Type B pancreatic cell (in vitro differentiated cells): ENCODE measurements around the gene CCL2. TPM values are rescaled to one million over a fixed set of nuclear protein-coding genes. Genes with fewer than 3 reads are reported as not detected.

ENCODE experiments used
- DNase-seq: peaks from one replicate; pipeline ENCODE4 v3.0.0; 2021; ENCODE audit warnings: mixed read lengths; ENCODE audit not compliant: unreplicated experiment; ENCODE audit errors: extremely low spot score
- H3K27ac Mint-ChIP-seq: 2 replicates; pipeline ENCODE4 v1.8.0; 2021; ENCODE audit warnings: mild to moderate bottlenecking, mixed read lengths
- H3K27me3 Mint-ChIP-seq: 2 replicates; pipeline ENCODE4 v1.8.0; 2021; ENCODE audit warnings: mixed read lengths
- H3K36me3 Mint-ChIP-seq: 2 replicates; pipeline ENCODE4 v1.8.0; 2021; ENCODE audit warnings: mixed read lengths
- H3K4me1 Mint-ChIP-seq: one replicate; pipeline ENCODE4 v1.8.0; 2021; ENCODE audit warnings: mixed read lengths; ENCODE audit not compliant: unreplicated experiment
- H3K4me3 Mint-ChIP-seq: 2 replicates; pipeline ENCODE4 v1.8.0; 2021; ENCODE audit warnings: mild to moderate bottlenecking, mixed read lengths
- H3K9me3 Mint-ChIP-seq: 2 replicates; pipeline ENCODE4 v1.8.0; 2021; ENCODE audit warnings: mixed read lengths
- long read RNA-seq: library from polyadenylated mRNA; unstranded; transcript quantifications from one replicate; pipeline ENCODE4 v2.0.0, GENCODE V29; 2020
- total RNA-seq: library from RNA; stranded (reverse); gene quantifications from 2 replicates; pipeline ENCODE4 v1.2.1, GENCODE V29; 2021; ENCODE audit warnings: low replicate concordance
- TF ChIP-seq, protein P1 (sequence below): fragments of 200-600 bp; sonication (generic); conservative IDR thresholded peaks from 2 replicates; pipeline ENCODE4 v1.5.0; 2021; ENCODE audit warnings: antibody characterized with exemption, mild to moderate bottlenecking

The CCL2 gene
- total RNA-seq = 3.4 and 20.0 TPM in 2 replicates
- long read RNA-seq, partial matches to known transcripts = 0 of 1 reads
- long read RNA-seq, other reads (novel, unspliced or antisense) = 0 of 1 reads

DNA sequence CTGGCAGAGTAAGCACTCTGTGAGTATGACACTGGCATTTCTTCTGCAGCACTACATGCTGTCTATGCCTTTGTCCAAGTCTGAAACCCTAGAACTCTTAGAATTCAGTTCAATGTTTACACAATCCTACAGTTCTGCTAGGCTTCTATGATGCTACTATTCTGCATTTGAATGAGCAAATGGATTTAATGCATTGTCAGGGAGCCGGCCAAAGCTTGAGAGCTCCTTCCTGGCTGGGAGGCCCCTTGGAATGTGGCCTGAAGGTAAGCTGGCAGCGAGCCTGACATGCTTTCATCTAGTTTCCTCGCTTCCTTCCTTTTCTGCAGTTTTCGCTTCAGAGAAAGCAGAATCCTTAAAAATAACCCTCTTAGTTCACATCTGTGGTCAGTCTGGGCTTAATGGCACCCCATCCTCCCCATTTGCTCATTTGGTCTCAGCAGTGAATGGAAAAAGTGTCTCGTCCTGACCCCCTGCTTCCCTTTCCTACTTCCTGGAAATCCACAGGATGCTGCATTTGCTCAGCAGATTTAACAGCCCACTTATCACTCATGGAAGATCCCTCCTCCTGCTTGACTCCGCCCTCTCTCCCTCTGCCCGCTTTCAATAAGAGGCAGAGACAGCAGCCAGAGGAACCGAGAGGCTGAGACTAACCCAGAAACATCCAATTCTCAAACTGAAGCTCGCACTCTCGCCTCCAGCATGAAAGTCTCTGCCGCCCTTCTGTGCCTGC is at the start of gene CCL2:
Gene CCL2, plus strand, starts transcription at position 635 of the 730 bp plus-strand sequence. Its CDS starts 65 bp downstream, at position 700.
- TF ChIP-seq, protein P1, sequence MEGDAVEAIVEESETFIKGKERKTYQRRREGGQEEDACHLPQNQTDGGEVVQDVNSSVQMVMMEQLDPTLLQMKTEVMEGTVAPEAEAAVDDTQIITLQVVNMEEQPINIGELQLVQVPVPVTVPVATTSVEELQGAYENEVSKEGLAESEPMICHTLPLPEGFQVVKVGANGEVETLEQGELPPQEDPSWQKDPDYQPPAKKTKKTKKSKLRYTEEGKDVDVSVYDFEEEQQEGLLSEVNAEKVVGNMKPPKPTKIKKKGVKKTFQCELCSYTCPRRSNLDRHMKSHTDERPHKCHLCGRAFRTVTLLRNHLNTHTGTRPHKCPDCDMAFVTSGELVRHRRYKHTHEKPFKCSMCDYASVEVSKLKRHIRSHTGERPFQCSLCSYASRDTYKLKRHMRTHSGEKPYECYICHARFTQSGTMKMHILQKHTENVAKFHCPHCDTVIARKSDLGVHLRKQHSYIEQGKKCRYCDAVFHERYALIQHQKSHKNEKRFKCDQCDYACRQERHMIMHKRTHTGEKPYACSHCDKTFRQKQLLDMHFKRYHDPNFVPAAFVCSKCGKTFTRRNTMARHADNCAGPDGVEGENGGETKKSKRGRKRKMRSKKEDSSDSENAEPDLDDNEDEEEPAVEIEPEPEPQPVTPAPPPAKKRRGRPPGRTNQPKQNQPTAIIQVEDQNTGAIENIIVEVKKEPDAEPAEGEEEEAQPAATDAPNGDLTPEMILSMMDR = no peak
- Mint-ChIP-seq H3K36me3 (no peaks in the 10 kb centered on the region), H3K4me1 (peaks cover 30% of the 10 kb centered on the region), H3K27ac (peak within 1 kb of the TSS; percentile 66), H3K27me3 (peaks cover 16% of the 10 kb centered on the region), H3K4me3 (peak within 1 kb of the TSS; percentile 82), H3K9me3 (no peaks in the 10 kb centered on the region)
- no peak for DNase-seq

DNA sequence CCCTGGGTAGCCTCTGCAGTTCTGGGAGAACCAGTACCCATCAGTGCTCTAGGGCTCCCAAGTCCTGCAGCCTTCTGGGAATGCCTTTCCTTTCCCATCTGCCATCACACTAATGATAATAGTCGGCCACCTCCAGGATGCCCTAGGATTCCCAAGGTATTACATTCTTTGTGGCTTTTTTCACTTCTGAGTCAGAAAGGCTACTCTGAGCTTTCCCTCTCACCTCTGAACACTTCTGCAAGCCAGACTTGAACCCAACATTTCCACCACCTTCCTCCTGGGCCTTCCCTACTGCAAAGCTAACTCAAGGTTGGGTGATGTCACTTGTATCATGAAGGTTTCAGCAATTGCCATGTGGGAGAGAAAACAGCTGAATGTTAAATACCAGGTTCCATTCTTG is 49.7 kb upstream of the CCL2 start:
- H3K4me1 Mint-ChIP-seq = peaks cover 4% of the 10 kb centered on the region
- TF ChIP-seq, protein P1 = no peak
- no peak for DNase-seq
- H3K27ac Mint-ChIP-seq = no peak overlapping the region
- H3K9me3 Mint-ChIP-seq = peaks cover 5% of the 10 kb centered on the region
- no peaks in the 10 kb centered on the region for H3K36me3 Mint-ChIP-seq
- H3K4me3 Mint-ChIP-seq = no peak overlapping the region
- H3K27me3 Mint-ChIP-seq = peaks cover 18% of the 10 kb centered on the region

DNA sequence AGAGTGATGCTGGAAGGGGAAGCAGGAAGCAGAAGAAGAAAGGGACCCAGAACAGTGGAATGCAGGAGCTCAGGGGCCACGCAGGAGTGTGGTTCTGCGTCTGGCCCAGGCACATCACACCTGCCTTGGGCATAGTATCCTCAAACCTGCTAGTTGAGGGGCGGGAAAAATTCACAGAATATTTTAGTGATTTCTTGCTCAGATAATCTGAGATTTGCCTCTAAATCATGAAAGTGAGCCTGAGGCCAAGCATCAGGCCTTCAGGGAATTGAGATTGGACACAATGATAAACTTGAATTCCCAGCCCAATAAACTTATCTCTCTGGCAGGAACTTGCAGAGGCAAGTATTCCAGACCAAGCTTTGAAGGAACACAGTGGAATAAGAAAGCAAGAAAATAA is 48.5 kb upstream of the CCL2 start:
- peaks cover 4% of the 10 kb centered on the region for H3K4me1 Mint-ChIP-seq
- H3K27me3 Mint-ChIP-seq = peaks cover 11% of the 10 kb centered on the region
- no peaks in the 10 kb centered on the region for H3K36me3 Mint-ChIP-seq
- DNase-seq = no peak
- H3K27ac Mint-ChIP-seq = no peak overlapping the region
- no peak overlapping the region for H3K4me3 Mint-ChIP-seq
- TF ChIP-seq, protein P1 = no peak
- peaks cover 5% of the 10 kb centered on the region for H3K9me3 Mint-ChIP-seq

DNA sequence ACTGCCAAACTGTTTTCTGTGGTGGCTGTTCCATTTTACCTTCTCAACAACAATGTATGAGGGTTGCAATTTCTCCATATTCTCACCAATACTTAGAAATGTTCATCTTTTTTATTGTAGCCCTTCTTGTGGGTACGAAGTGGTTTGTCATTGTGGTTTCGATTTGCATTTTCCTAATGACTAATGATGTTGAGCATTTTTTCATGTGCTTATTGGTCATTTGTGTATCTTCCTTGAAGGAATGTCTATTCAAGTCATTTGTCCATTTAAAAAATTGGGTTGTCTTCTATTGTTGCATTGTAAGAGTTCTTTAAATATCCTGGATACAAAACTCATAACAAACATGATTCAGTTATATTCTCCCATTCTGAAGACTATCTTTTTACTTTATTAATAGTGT is 47.5 kb upstream of the CCL2 start:
- Mint-ChIP-seq H3K27ac (no peak overlapping the region), H3K36me3 (no peaks in the 10 kb centered on the region), H3K4me3 (no peak overlapping the region), H3K4me1 (peaks cover 4% of the 10 kb centered on the region), H3K27me3 (peaks cover 3% of the 10 kb centered on the region), H3K9me3 (peaks cover 3% of the 10 kb centered on the region)
- TF ChIP-seq, protein P1 = no peak
- DNase-seq = no peak

DNA sequence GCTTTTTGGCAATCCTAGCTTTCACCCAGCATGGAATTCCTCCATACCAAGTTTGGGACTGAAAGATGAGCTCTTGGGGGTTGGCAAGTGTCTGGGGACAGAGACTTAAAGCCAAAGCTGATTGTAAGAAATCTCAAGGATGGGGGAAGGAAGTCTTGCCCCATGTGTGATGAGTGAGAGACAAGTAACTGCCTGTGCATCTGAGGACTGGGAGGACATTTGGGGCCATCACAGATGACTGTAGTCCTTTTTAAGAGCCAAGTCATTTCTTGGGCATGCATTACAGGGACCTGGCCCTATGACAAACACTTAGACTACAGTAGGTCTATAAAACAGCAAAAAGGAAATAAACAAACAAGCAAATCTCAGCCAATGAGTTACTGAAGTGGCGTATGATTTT is 36.3 kb upstream of the CCL2 start:
- Mint-ChIP-seq H3K4me1 (no peaks in the 10 kb centered on the region), H3K27me3 (peaks cover 19% of the 10 kb centered on the region), H3K27ac (no peak overlapping the region), H3K9me3 (peaks cover 12% of the 10 kb centered on the region), H3K4me3 (no peak overlapping the region), H3K36me3 (no peaks in the 10 kb centered on the region)
- DNase-seq = no peak
- TF ChIP-seq, protein P1 = no peak
